ENCODE measurements around the gene REM2.

Gene REM2

DNA sequence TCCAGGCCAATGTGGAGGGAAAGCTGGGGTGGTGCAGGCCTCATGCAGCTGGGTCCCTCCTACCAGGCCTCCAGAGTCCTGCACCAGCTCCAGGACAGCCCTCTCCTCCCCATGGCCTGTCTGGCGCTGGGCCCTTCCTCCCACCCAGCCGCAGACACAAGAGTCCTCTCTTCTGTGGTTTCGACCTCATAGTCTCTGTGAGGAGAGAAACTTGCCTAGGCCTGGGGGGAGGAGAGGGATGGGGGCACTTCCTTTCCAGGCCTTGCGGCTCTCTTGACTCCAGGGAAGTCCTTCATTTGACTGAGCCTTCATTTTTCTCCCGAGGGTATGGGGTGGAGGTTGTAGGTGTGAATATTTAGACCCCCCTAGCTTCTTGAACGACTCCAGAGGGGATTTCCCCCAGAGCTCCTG lies 44.4 kb upstream of the REM2 start:
- DNase-seq (ENCODE audit: low read depth) = no peak
- H3K4me3 ChIP-seq (ENCODE audit: low read depth, low read length) = no peak overlapping the region
- TF ChIP-seq, protein P1, sequence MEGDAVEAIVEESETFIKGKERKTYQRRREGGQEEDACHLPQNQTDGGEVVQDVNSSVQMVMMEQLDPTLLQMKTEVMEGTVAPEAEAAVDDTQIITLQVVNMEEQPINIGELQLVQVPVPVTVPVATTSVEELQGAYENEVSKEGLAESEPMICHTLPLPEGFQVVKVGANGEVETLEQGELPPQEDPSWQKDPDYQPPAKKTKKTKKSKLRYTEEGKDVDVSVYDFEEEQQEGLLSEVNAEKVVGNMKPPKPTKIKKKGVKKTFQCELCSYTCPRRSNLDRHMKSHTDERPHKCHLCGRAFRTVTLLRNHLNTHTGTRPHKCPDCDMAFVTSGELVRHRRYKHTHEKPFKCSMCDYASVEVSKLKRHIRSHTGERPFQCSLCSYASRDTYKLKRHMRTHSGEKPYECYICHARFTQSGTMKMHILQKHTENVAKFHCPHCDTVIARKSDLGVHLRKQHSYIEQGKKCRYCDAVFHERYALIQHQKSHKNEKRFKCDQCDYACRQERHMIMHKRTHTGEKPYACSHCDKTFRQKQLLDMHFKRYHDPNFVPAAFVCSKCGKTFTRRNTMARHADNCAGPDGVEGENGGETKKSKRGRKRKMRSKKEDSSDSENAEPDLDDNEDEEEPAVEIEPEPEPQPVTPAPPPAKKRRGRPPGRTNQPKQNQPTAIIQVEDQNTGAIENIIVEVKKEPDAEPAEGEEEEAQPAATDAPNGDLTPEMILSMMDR (IDR thresholded peaks at IDR 0.05; ENCODE audit: low read depth, low read length, missing control alignments) = no peak

DNA sequence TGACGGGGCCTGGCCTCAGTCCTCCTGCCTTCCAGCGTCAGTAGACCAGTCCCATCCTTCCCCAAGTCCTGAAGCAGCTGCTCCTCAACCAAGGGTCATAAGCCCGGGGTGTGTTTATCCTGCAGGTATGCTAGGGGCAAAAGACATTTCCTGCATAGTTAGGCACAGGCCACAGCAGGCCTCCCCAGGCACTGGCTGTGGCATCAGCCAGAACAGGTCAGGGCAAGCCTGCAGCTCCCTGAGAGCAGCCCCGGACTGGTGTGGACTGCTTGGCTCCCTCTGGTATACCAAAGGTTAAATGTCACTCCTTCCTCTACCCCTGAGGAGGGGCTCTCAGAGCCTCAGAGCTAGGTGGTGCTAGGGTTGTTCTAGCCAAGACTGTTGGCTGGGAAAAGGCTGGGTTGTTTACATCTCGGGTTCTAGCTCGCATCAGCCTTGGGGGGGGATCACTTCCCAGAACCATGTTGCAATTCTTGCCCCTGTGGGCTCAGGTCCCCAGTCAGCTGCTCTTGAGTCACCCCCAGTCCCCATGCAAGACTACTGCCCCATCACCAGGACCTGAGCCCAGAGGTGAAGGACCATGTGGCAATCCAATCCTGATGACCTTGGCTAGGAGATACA lies 43.8 kb upstream of the REM2 start:
- no peak overlapping the region for H3K4me3 ChIP-seq (ENCODE audit: low read depth, low read length)
- DNase-seq (ENCODE audit: low read depth) = no peak
- TF ChIP-seq, protein P1 (IDR thresholded peaks at IDR 0.05; ENCODE audit: low read depth, low read length, missing control alignments) = no peak

DNA sequence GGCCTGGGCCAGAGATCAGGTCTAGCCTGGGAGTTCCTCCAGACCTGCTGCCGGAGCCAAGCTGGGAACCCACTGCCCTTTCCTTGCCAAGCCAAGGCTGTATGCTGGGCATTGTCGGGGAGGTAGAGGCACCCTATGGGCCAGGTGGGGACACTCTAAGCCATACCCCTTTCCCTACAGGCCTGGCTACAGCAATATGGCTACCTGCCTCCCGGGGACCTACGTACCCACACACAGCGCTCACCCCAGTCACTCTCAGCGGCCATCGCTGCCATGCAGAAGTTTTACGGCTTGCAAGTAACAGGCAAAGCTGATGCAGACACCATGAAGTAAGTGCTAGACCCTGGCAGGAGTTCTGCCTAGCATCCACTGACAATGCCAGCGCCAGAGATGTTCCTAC lies 41.7 kb upstream of the REM2 start:
- TF ChIP-seq, protein P1 (IDR thresholded peaks at IDR 0.05; ENCODE audit: low read depth, low read length, missing control alignments) = no peak
- DNase-seq (ENCODE audit: low read depth) = no peak
- no peak overlapping the region for H3K4me3 ChIP-seq (ENCODE audit: low read depth, low read length)

DNA sequence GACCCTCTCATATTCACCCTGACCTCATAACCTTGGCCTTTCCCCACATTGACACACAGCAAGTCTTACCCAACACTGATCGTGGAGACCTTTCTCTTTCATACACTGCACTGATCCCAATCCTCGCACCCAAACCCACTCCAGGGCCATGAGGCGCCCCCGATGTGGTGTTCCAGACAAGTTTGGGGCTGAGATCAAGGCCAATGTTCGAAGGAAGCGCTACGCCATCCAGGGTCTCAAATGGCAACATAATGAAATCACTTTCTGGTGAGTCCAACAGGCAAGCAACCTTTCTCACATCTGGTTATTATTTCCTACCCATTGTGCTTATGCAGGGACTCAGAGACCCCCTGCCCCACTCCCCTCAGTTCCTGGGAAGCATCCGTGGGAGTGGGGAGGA lies 41.3 kb upstream of the REM2 start:
- H3K4me3 ChIP-seq (ENCODE audit: low read depth, low read length) = no peak overlapping the region
- TF ChIP-seq, protein P1 (IDR thresholded peaks at IDR 0.05; ENCODE audit: low read depth, low read length, missing control alignments) = no peak
- no peak for DNase-seq (ENCODE audit: low read depth)

DNA sequence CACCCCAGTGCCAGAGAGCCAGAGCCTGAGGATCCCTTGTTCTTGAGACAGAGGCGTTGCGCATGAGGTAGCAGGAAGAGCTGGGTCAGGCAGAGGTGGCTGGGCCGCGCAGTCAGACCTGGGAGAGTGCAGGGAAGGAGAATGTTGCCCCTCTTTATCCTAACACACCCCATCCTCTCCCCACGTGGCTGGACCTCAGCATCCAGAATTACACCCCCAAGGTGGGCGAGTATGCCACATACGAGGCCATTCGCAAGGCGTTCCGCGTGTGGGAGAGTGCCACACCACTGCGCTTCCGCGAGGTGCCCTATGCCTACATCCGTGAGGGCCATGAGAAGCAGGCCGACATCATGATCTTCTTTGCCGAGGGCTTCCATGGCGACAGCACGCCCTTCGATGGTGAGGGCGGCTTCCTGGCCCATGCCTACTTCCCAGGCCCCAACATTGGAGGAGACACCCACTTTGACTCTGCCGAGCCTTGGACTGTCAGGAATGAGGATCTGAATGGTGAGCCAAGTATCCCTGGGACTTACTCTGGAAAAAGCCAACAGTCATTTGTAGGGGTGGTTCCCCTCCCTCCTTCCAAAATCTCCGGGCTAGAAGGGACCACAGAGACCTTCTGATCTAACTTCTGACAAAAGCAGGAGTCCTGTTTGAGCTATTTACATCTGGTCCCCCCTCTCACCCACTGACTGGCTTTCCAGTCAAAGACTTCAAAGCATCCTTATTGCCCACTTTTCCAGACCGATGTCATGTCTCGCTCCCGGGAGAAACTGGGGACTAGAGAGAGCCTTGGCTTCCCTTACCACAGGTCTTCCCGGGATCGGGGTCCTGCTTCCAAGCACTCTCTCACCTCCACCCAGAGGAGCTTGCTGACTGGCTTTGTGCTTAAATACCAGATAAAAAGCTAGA lies 40.6 kb upstream of the REM2 start:
- no peak for DNase-seq (ENCODE audit: low read depth)
- TF ChIP-seq, protein P1 (IDR thresholded peaks at IDR 0.05; ENCODE audit: low read depth, low read length, missing control alignments) = no peak
- no peak overlapping the region for H3K4me3 ChIP-seq (ENCODE audit: low read depth, low read length)

DNA sequence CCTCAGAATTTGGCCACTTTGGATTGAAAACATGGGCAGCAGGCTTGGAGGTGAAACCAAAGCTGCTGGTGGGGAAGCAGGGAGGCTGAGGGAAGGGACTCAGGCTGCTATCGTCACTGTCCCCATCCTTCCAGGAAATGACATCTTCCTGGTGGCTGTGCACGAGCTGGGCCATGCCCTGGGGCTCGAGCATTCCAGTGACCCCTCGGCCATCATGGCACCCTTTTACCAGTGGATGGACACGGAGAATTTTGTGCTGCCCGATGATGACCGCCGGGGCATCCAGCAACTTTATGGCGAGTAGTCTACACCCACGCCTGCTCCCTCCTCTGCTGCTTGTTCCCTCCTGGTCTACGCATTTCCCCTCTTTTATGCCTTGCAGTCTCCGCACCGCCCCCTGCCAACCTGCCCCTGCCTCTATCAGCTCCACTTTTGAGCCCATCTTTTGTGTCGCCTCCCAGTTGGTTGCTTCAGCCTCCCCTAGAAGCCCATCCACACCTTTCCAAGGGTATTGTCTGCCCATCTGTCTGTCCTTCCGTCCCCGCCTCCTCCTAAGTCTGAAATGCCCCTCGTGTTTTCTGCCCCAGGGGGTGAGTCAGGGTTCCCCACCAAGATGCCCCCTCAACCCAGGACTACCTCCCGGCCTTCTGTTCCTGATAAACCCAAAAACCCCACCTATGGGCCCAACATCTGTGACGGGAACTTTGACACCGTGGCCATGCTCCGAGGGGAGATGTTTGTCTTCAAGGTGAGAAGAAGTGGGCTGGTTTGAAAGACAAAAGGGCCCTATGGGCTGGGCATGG lies 39.7 kb upstream of the REM2 start:
- no peak for DNase-seq (ENCODE audit: low read depth)
- TF ChIP-seq, protein P1 (IDR thresholded peaks at IDR 0.05; ENCODE audit: low read depth, low read length, missing control alignments) = no peak
- no peak overlapping the region for H3K4me3 ChIP-seq (ENCODE audit: low read depth, low read length)

Measured in GM12864 (cell line).